CD4-positive, alpha-beta memory T cell (primary cell): Measurements from ENCODE around the gene ODC1. TPM values are rescaled to one million over a fixed set of nuclear protein-coding genes. Genes with fewer than 3 reads are reported as not detected.
"Not testable (repeated sequence)": the region's sequence is repeated elsewhere in the genome, so short reads cannot be mapped to it uniquely, and the experiment has no call there.

ENCODE experiments used
- CTCF ChIA-PET: fragments of 350-600 bp; sonication (Branson Sonifier 250); formaldehyde crosslinking; loops from one replicate; lab custom pipeline; 2021; ENCODE audit warnings: inconsistent platforms; ENCODE audit not compliant: partially characterized antibody; lab: Charles Lee
- POLR2A ChIA-PET: fragments of 350-600 bp; sonication (Branson Sonifier 250); formaldehyde crosslinking; loops from one replicate; lab custom pipeline; 2021; ENCODE audit not compliant: partially characterized antibody; lab: Charles Lee
- DNase-seq, 5 donors: peaks; one replicate each; pipeline versions ENCODE4 v3.0.0 to v3.0.0-alpha.2; 2020 to 2022; ENCODE audit warnings: mixed read lengths in 1 of 5
- H3K27ac ChIP-seq: one replicate; pipeline ENCODE4 v1.7.0; 2013; ENCODE audit warnings: low read depth, low read length
- H3K27me3 ChIP-seq: 2 replicates; pipeline ENCODE4 v1.7.0; 2013; ENCODE audit warnings: mild to moderate bottlenecking, low read length, moderate library complexity; ENCODE audit not compliant: insufficient read depth
- H3K36me3 ChIP-seq: 2 replicates; pipeline ENCODE4 v1.7.0; 2013; ENCODE audit warnings: mild to moderate bottlenecking, low read length, moderate library complexity; ENCODE audit not compliant: insufficient read depth
- H3K4me1 ChIP-seq: 2 replicates; pipeline ENCODE4 v1.7.0; 2013; ENCODE audit warnings: mild to moderate bottlenecking, low read length, moderate library complexity; ENCODE audit not compliant: insufficient read depth
- H3K4me3 ChIP-seq, 2 donors: one replicate each; pipeline ENCODE4 v1.7.0; 2013; ENCODE audit warnings: low read length in 2 of 2, mild to moderate bottlenecking in 1 of 2
- H3K9me3 ChIP-seq, 2 donors: one replicate each; pipeline ENCODE4 v1.7.0; 2013; ENCODE audit warnings: low read length in 2 of 2, control low read depth in 1 of 2; ENCODE audit not compliant: control insufficient read depth in 1 of 2
- H3K27ac Mint-ChIP-seq, 7 donors: one replicate each; pipeline ENCODE4 v1.8.0; 2020 to 2021; ENCODE audit warnings: mixed read lengths in 7 of 7, mild to moderate bottlenecking in 6 of 7, inconsistent platforms in 3 of 7, moderate library complexity in 3 of 7
- H3K27me3 Mint-ChIP-seq, 2 donors: one replicate each; pipeline ENCODE4 v1.8.0; 2020 to 2021; ENCODE audit warnings: mixed read lengths in 2 of 2
- H3K36me3 Mint-ChIP-seq, 2 donors: one replicate each; pipeline ENCODE4 v1.8.0; 2020 to 2021; ENCODE audit warnings: mixed read lengths in 2 of 2, inconsistent platforms in 1 of 2, mild to moderate bottlenecking in 1 of 2
- H3K4me1 Mint-ChIP-seq, 4 donors: one replicate each; pipeline ENCODE4 v1.8.0; 2020 to 2021; ENCODE audit warnings: mixed read lengths in 4 of 4, mild to moderate bottlenecking in 1 of 4
- H3K4me3 Mint-ChIP-seq, 8 donors: one replicate each; pipeline ENCODE4 v1.8.0; 2020 to 2021; ENCODE audit warnings: mixed read lengths in 8 of 8, mild to moderate bottlenecking in 7 of 8, moderate library complexity in 6 of 8, inconsistent platforms in 3 of 8
- H3K9me3 Mint-ChIP-seq, 8 donors: one replicate each; pipeline ENCODE4 v1.8.0; 2020 to 2021; ENCODE audit warnings: mixed read lengths in 8 of 8, mild to moderate bottlenecking in 5 of 8, inconsistent platforms in 3 of 8, moderate library complexity in 1 of 8
- intact Hi-C: fragments of 100-400 bp; cut with micrococcal nuclease; formaldehyde crosslinking; loops from one replicate; pipeline ENCODE4 v1.15.1; 2023
- polyA plus RNA-seq, 2 donors: library from polyadenylated mRNA; unstranded; fragments of 300-500 nt; fragmentation: Illumina TruSeq; gene quantifications; one replicate each; pipeline ENCODE4 v1.2.3, GENCODE V29; 2021
- total RNA-seq, 2 experiments: library from RNA; stranded (reverse); gene quantifications; one replicate each; pipeline ENCODE4 v1.2.3, GENCODE V29; 2021

Gene ODC1
- total and polyA plus RNA-seq, 4 experiments from 2014 or later: 32.5 to 63.5 (median 44.8) TPM

DNA sequence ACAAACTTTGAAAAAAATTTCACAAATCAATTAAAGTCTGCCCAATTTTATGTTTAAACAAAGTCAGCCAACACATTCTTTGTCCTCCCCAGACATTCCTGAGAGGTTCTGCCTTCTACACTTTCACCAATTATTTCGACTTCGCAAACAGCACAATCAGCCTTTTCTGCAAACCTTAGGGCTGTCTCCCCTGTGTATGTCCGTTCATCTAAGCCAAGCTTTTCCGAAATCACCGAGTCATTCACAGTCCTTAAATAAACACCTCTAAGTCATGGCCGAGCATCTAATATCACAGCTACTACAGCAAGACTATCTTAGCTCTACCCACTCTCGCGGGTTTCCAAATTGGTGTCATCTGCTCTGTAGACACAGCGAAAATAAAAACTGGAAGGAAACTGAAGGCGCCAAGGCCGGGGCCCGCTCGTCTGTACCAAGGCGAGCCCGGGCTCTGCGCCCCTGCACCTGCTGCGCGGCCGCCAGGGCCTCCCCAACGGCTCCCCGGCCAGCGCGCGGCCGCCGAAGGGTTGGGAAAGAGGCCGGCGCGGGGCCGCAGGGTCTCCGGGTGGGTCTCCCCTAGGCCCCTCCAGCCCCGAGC is 730 bp downstream of the ODC1 start:
- Mint-ChIP-seq H3K9me3 (no peaks in the 10 kb centered on the region), H3K36me3 (peaks cover 20 to 29% of the 10 kb centered on the region in 2 donors), H3K4me3 (peak overlapping the region; percentile 86 to 95 (median 90)), H3K4me1 (peaks cover 16 to 57% (median 40%) of the 10 kb centered on the region in 4 donors), H3K27me3 (no peaks in the 10 kb centered on the region), H3K27ac (peak overlapping the region; percentile 78 to 95 (median 89))
- ChIA-PET CTCF (interaction anchor here (0.8 to 6.0 kb wide), 10 partner anchors 10 to 463 kb away, joined by 3 to 53 read pairs (median 4); no protein-coding TSS in a partner anchor), POLR2A (interaction anchor here (0.8 to 5.5 kb wide), 31 partner anchors 7 to 1024 kb away, joined by 3 to 50 read pairs (median 4); partner anchors contain the start of genes ADAM17, HPCAL1, ITGB1BP1 and KLF11)
- Histone ChIP-seq H3K27ac (peak overlapping the region; percentile 75), H3K4me1 (peaks cover 42% of the 10 kb centered on the region), H3K9me3 (no peaks in the 10 kb centered on the region), H3K4me3 (peak overlapping the region; percentile 47 to 54), H3K36me3 (peaks cover 25% of the 10 kb centered on the region), H3K27me3 (no peaks in the 10 kb centered on the region)
- DNase-seq: peak in 1 of 5 donors; percentile 61
- intact Hi-C loops: loop anchor here (5.0 to 10.0 kb wide), 6 partner anchors 127 to 1610 kb away; partner anchors contain the start of genes CPSF3, ITGB1BP1, KIDINS220 and PDIA6

DNA sequence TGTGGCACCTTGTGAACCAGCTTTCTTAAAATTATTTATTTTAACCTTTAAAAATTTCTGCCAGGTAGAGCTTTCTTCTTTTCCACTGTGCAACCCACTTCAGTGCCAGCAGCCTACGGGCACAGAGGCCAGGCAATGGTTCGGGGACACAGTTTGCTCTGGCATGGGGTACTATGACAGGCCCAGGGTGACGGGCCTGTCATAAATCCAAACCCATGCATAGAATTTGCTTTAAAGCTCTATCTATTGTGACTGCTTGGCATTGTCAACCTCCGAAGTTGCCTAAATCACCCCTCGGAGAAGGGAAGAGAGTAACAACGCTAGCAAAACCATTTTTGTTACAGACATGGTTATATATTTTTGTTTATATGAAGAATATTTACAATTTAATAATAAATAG is 1.5 kb downstream of the ODC1 start:
- H3K9me3 Mint-ChIP-seq: no peaks in the 10 kb centered on the region
- no peaks in the 10 kb centered on the region for H3K9me3 ChIP-seq
- H3K36me3 ChIP-seq: peaks cover 33% of the 10 kb centered on the region
- ChIA-PET POLR2A (interaction anchor here (0.6 to 5.5 kb wide), 9 partner anchors 12 to 1024 kb away, joined by 3 to 50 read pairs (median 18); partner anchors contain the start of genes HPCAL1 and ITGB1BP1), CTCF (interaction anchor here (0.8 to 6.0 kb wide), 8 partner anchors 10 to 462 kb away, joined by 3 to 53 read pairs (median 4); no protein-coding TSS in a partner anchor)
- no peaks in the 10 kb centered on the region for H3K27me3 ChIP-seq
- H3K36me3 Mint-ChIP-seq: peaks cover 28 to 37% of the 10 kb centered on the region in 2 donors
- H3K4me3 Mint-ChIP-seq: peak overlapping the region; percentile 26 to 76 (median 64)
- peak overlapping the region in 5 of 7 donors; percentile 25 to 88 (median 60) for H3K27ac Mint-ChIP-seq
- H3K4me1 Mint-ChIP-seq: peaks cover 16 to 53% (median 40%) of the 10 kb centered on the region in 4 donors
- peaks cover 42% of the 10 kb centered on the region for H3K4me1 ChIP-seq
- H3K27ac ChIP-seq: no peak overlapping the region
- no peaks in the 10 kb centered on the region for H3K27me3 Mint-ChIP-seq
- no peak overlapping the region for H3K4me3 ChIP-seq
- intact Hi-C loops: loop anchor here (5.0 to 10.0 kb wide), 6 partner anchors 128 to 1609 kb away; partner anchors contain the start of genes CPSF3, ITGB1BP1, KIDINS220 and PDIA6
- DNase-seq: no peak

DNA sequence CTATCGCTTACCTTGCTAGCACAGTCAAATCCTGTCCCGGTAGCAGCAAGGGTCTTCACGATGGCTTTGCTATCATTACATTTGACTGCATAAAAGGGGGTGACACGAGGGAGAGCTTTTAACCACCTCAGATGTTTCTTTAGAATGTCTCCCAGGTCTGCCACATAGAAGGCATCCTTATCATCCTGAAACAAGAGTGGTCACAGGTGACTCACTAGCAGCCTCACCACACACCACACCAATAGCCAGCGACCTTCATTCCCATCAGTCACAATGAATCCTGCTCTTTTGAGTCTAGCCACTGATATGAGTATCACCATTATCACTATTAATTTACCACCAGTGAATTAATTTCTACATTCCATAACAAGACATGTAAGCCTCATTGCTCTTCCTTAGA is 3.7 kb downstream of the ODC1 start:
- peaks cover 35 to 59% of the 10 kb centered on the region in 2 donors for H3K36me3 Mint-ChIP-seq
- Histone ChIP-seq H3K36me3 (peaks cover 55% of the 10 kb centered on the region), H3K27me3 (no peaks in the 10 kb centered on the region), H3K4me3 (no peak overlapping the region), H3K9me3 (no peaks in the 10 kb centered on the region), H3K27ac (no peak overlapping the region), H3K4me1 (peaks cover 36% of the 10 kb centered on the region)
- no peaks in the 10 kb centered on the region for H3K27me3 Mint-ChIP-seq
- peak overlapping the region in 1 of 8 donors; percentile 12 for H3K4me3 Mint-ChIP-seq
- intact Hi-C loops: loop anchor here (10.0 kb wide), 4 partner anchors 130 to 710 kb away; partner anchors contain the start of genes PDIA6 and SLC66A3
- ChIA-PET CTCF (interaction anchor here (1.4 to 6.0 kb wide), 3 partner anchors 7 to 66 kb away, joined by 3 to 53 read pairs (median 4); no protein-coding TSS in a partner anchor), POLR2A (interaction anchor here (0.9 kb wide), 1 partner anchor 245 kb away, joined by 3 read pairs; the partner anchor contains the start of gene NOL10)
- no peak for DNase-seq
- H3K27ac Mint-ChIP-seq: peak overlapping the region in 4 of 7 donors; percentile 17 to 78 (median 46)
- peaks cover 16 to 39% (median 30%) of the 10 kb centered on the region in 4 donors for H3K4me1 Mint-ChIP-seq
- no peaks in the 10 kb centered on the region for H3K9me3 Mint-ChIP-seq

DNA sequence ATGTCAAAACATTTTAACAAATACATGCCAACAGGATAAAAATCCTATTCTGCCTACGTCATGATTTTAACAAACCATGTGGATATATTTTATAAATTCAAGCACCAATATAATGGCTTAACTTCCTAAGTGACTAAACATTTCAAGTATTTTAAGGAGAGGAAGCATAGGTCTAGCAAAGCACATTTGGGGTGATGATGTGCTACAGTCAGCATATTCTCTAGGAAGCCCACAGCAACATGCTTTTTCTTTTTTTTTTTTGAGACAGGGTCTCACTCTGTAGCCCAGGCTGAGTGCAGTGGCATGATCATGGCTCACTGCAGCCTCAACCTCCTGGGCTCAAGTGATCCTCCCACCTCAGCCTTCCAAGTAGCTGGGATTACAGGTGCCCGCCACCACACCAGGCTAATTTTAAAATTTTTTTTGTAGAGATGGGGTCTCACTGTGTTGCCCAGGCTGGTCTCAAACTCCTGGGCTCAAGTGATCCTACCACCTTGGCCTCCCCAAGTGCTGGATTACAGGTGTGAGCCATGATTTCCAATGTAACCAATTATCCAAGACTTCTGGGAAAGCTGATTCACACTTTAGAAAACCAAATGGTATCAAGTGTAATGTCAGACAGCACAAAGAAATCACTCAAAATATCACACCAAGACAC is 5.5 kb downstream of the ODC1 start:
- peaks cover 13 to 32% (median 26%) of the 10 kb centered on the region in 4 donors for H3K4me1 Mint-ChIP-seq
- Histone ChIP-seq H3K4me1 (peaks cover 27% of the 10 kb centered on the region), H3K36me3 (peaks cover 56% of the 10 kb centered on the region)
- peaks cover 35 to 68% of the 10 kb centered on the region in 2 donors for H3K36me3 Mint-ChIP-seq
- H3K4me3 ChIP-seq, H3K27me3 ChIP-seq, POLR2A ChIA-PET, H3K4me3 Mint-ChIP-seq, H3K9me3 ChIP-seq, H3K9me3 Mint-ChIP-seq, DNase-seq, H3K27me3 Mint-ChIP-seq, H3K27ac ChIP-seq: not testable (repeated sequence)
- CTCF ChIA-PET: interaction anchor here (6.0 kb wide), 1 partner anchor 6 kb away, joined by 53 read pairs; no protein-coding TSS in a partner anchor
- H3K27ac Mint-ChIP-seq: peak overlapping the region in 2 of 7 donors; percentile 1 to 17
- intact Hi-C loops: loop anchor here (10.0 kb wide), 4 partner anchors 132 to 712 kb away; partner anchors contain the start of genes PDIA6 and SLC66A3

DNA sequence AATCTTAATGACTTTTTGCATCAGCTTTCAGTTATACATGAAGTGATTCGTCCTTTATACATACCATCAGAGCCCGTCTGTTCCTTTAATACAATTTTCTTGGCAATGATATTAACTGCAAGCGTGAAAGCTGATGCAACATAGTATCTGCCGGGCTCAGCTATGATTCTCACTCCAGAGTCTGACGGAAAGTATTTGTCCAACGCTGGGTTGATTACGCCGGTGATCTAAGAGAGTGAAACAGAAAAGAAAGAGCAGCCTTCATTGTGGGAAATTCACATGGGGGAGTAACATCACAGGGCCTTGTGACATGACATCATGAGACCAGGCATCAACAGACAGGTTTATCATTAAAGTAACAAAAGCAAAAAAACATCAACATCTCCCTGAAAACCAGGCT is 6.2 kb downstream of the ODC1 start:
- intact Hi-C loops: loop anchor here (10.0 kb wide), 4 partner anchors 133 to 713 kb away; partner anchors contain the start of genes PDIA6 and SLC66A3
- peaks cover 35 to 65% of the 10 kb centered on the region in 2 donors for H3K36me3 Mint-ChIP-seq
- CTCF ChIA-PET: no interaction called here
- Histone ChIP-seq H3K9me3 (no peaks in the 10 kb centered on the region), H3K4me1 (peaks cover 21% of the 10 kb centered on the region), H3K27ac (no peak overlapping the region), H3K27me3 (no peaks in the 10 kb centered on the region), H3K4me3 (no peak overlapping the region), H3K36me3 (peaks cover 56% of the 10 kb centered on the region)
- no peak for DNase-seq
- POLR2A ChIA-PET: no interaction called here
- no peak overlapping the region for H3K4me3 Mint-ChIP-seq
- peak overlapping the region in 1 of 7 donors; percentile 1 for H3K27ac Mint-ChIP-seq
- H3K27me3 Mint-ChIP-seq: no peaks in the 10 kb centered on the region
- no peaks in the 10 kb centered on the region for H3K9me3 Mint-ChIP-seq
- peaks cover 7 to 25% (median 21%) of the 10 kb centered on the region in 4 donors for H3K4me1 Mint-ChIP-seq

DNA sequence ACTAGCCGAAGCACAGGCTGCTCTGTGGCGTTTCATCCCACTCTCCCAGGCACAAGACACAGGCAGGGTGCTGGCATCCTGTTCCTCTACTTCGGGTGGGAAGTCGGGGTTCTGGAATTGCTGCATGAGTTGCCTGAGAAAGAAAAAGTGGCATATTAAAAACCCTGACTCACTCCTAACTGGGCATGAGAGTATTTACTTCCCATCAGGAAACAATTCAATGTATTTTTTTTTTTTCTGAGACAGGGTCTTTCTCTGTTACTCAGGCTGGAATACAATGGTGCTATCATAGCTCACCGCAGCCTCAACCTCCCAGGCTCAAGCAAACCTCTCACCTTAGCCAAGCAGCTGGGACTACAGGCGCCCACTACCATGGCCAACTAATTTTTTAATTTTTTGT is 7.4 kb downstream of the ODC1 start:
- intact Hi-C loops: loop anchor here (10.0 kb wide), 4 partner anchors 134 to 714 kb away; partner anchors contain the start of genes PDIA6 and SLC66A3
- peaks cover 2 to 15% (median 11%) of the 10 kb centered on the region in 4 donors for H3K4me1 Mint-ChIP-seq
- no peak for DNase-seq
- H3K36me3 ChIP-seq: peaks cover 56% of the 10 kb centered on the region
- H3K4me3 Mint-ChIP-seq: no peak overlapping the region
- H3K9me3 Mint-ChIP-seq: no peaks in the 10 kb centered on the region
- CTCF ChIA-PET: interaction anchor here (2.2 kb wide), 1 partner anchor 368 kb away, joined by 11 read pairs; no protein-coding TSS in a partner anchor
- H3K9me3 ChIP-seq: no peaks in the 10 kb centered on the region
- H3K27me3 ChIP-seq: no peaks in the 10 kb centered on the region
- no peak overlapping the region for H3K4me3 ChIP-seq
- peaks cover 9% of the 10 kb centered on the region for H3K4me1 ChIP-seq
- H3K27ac Mint-ChIP-seq: no peak overlapping the region
- peaks cover 35 to 65% of the 10 kb centered on the region in 2 donors for H3K36me3 Mint-ChIP-seq
- H3K27me3 Mint-ChIP-seq: no peaks in the 10 kb centered on the region
- POLR2A ChIA-PET: no interaction called here
- H3K27ac ChIP-seq: no peak overlapping the region
